Measurements from ENCODE around the gene SMARCA2. TPM values are rescaled to one million over a fixed set of nuclear protein-coding genes. Genes with fewer than 3 reads are reported as not detected.

Gene SMARCA2
- total and polyA plus RNA-seq, 9 of the 15 experiments (the other 6 are each of a cell fraction or from before 2014, with no cell fraction given) = 8.0 to 34.8 (median 25.5) TPM

GRCh38 chr9:1980387-1980786, 34.8 kb upstream of the SMARCA2 start:
- no TSS peak for BruUV-seq (replicated peaks)
- POLR2A ChIA-PET = interaction anchor here (1.7 kb wide), 1 partner anchor 17 kb away, joined by 5 read pairs; no protein-coding TSS in a partner anchor
- Histone ChIP-seq H3K4me3 (no peak overlapping the region), H3K27ac (ENCODE audit: extremely low read depth, low read depth, low read length) (no peak overlapping the region), H3K4me2 (ENCODE audit: insufficient read depth, low read length) (no peak overlapping the region), H2AFZ (ENCODE audit: low read depth, low read length) (no peak overlapping the region), H3K9me3 (replicated peaks; ENCODE audit: control insufficient read depth, insufficient read depth, low read depth, low read length) (no peaks in the 10 kb centered on the region), H3K4me1 (replicated peaks in 1 of 2; ENCODE audit: control insufficient read depth in 2 of 2, insufficient read depth in 2 of 2, low read length in 2 of 2) (no peaks in the 10 kb centered on the region), H3K9me1 (ENCODE audit: control insufficient read depth, insufficient read depth, low read length) (no peaks in the 10 kb centered on the region), H4K20me1 (replicated peaks; ENCODE audit: control insufficient read depth, insufficient read depth, low read length) (no peaks in the 10 kb centered on the region), H3K79me2 (ENCODE audit: control insufficient read depth, insufficient read depth, low read length) (no peaks in the 10 kb centered on the region), H3K9ac (ENCODE audit: insufficient read depth in 1 of 2, low read depth in 2 of 2, low read length in 2 of 2) (no peak overlapping the region), H3K27me3 (ENCODE audit: control insufficient read depth in 2 of 2, insufficient read depth in 2 of 2, low read length in 2 of 2) (no peaks in the 10 kb centered on the region; a peak in 2 of 5 replicates), H3K36me3 (ENCODE audit: control insufficient read depth, insufficient read depth, low read length) (no peaks in the 10 kb centered on the region)
- in situ Hi-C loops (cut with MboI) = no loop called here
- DNase-seq (ENCODE audit: extremely low read depth in 1 of 4, low spot score in 3 of 4) (no peak), ATAC-seq (no peak), FAIRE-seq (no peak)
- intact Hi-C loops (cut with micrococcal nuclease) = no loop called here
- CTCF ChIA-PET (ENCODE audit: low intra/inter-chr PET ratio) = no interaction called here
- 0% methylated on average over 1 of the region's 1 CpG for WGBS (ENCODE audit: insufficient coverage, low coverage, missing lambda C conversion rate)
- TF ChIP-seq USF2 (CRISPR knock-in tag; IDR thresholded peaks at IDR 0.05) = no peak
- no peak for TF ChIP-seq ZNF134 (CRISPR knock-in tag; conservative IDR thresholded peaks at IDR 0.05)
- no peak for TF ChIP-seq CHD7 (IDR thresholded peaks at IDR 0.05; ENCODE audit: low read depth, low read length)
- TF ChIP-seq DLX4 (CRISPR knock-in tag; IDR thresholded peaks at IDR 0.05) = no peak
- no peak for TF ChIP-seq FOXO4 (CRISPR knock-in tag; IDR thresholded peaks at IDR 0.05)
- no peak for TF ChIP-seq ZBTB34 (CRISPR knock-in tag; IDR thresholded peaks at IDR 0.05)
- no peak for TF ChIP-seq HMG20A (CRISPR knock-in tag; conservative IDR thresholded peaks at IDR 0.05)

Measured in K562 (cell line).